HepG2 (cell line): ENCODE results near the gene NOL4L. TPM values are rescaled to one million over a fixed set of nuclear protein-coding genes. Genes with fewer than 3 reads are reported as not detected.

Source experiments
- BRF2 ChIP-seq: sonication (generic); formaldehyde crosslinking; IDR thresholded peaks from 2 replicates; pipeline ENCODE4 v1.8.1; 2022; ENCODE audit warnings: mild to moderate bottlenecking, missing genetic modification reagents
- CSRNP1 ChIP-seq: sonication (generic); formaldehyde crosslinking; IDR thresholded peaks from 2 replicates; pipeline ENCODE4 v1.8.1; 2023; ENCODE audit warnings: mild to moderate bottlenecking, missing genetic modification reagents
- KDM6A ChIP-seq: IDR thresholded peaks from 2 replicates; pipeline ENCODE4 v1.6.1; 2016; ENCODE audit warnings: low read depth
- MAF1 ChIP-seq: sonication (generic); formaldehyde crosslinking; IDR thresholded peaks from 2 replicates; pipeline ENCODE4 v1.5.0; 2020; ENCODE audit warnings: missing genetic modification reagents, borderline replicate concordance
- SKIL ChIP-seq: sonication (generic); formaldehyde crosslinking; IDR thresholded peaks from 2 replicates; pipeline ENCODE4 v1.8.0; 2022; ENCODE audit warnings: missing genetic modification reagents, mild to moderate bottlenecking, moderate library complexity, borderline replicate concordance
- TFE3 ChIP-seq: IDR thresholded peaks from 2 replicates; pipeline ENCODE4 v1.6.1; 2016
- THAP8 ChIP-seq: sonication (generic); formaldehyde crosslinking; IDR thresholded peaks from 2 replicates; pipeline ENCODE4 v1.5.1; 2020; ENCODE audit warnings: missing genetic modification reagents, mild to moderate bottlenecking, borderline replicate concordance
- XBP1 ChIP-seq: sonication (generic); formaldehyde crosslinking; IDR thresholded peaks from 2 replicates; pipeline ENCODE4 v1.5.0; 2020; ENCODE audit warnings: missing genetic modification reagents
- ZNF18 ChIP-seq: sonication (generic); formaldehyde crosslinking; IDR thresholded peaks from 2 replicates; pipeline ENCODE4 v1.8.0; 2022; ENCODE audit warnings: mild to moderate bottlenecking, missing genetic modification reagents; ENCODE audit not compliant: insufficient replicate concordance
- ZNF230 ChIP-seq: sonication (generic); formaldehyde crosslinking; IDR thresholded peaks from 2 replicates; pipeline ENCODE4 v1.4.0; 2020; ENCODE audit warnings: mild to moderate bottlenecking, missing genetic modification reagents
- ZNF512B ChIP-seq: sonication (generic); formaldehyde crosslinking; IDR thresholded peaks from 2 replicates; pipeline ENCODE4 v1.5.1; 2020; ENCODE audit warnings: missing genetic modification reagents, mild to moderate bottlenecking, borderline replicate concordance
- ZNF530 ChIP-seq: sonication (generic); formaldehyde crosslinking; IDR thresholded peaks from 2 replicates; pipeline ENCODE4 v1.5.0; 2020; ENCODE audit warnings: low read depth, mild to moderate bottlenecking, missing genetic modification reagents
- ZSCAN5A ChIP-seq: sonication (generic); formaldehyde crosslinking; IDR thresholded peaks from 2 replicates; pipeline ENCODE4 v1.8.0; 2022; ENCODE audit warnings: mild to moderate bottlenecking, missing genetic modification reagents, borderline replicate concordance
- polyA plus RNA-seq, 8 experiments: library from polyadenylated mRNA; depleted of rRNA in 3 of 8; stranded (reverse) in 7 of 8; unstranded in 1 of 8; fragments of >200 nt; fragmentation: Illumina TruSeq in 4 of 8; extraction: Trizol in 4 of 8; gene quantifications; 2 replicates each; pipeline versions ENCODE4 v1.2.1 to v1.2.3, GENCODE V29; 2011 to 2016; ENCODE audit warnings: low read depth in 4 of 8, missing spikeins in 1 of 8, mixed read lengths in 1 of 8; ENCODE audit not compliant: insufficient read depth in 1 of 8
- total RNA-seq, 5 experiments: library from RNA; depleted of rRNA; stranded (reverse); fragments of >200 nt; fragmentation: Illumina TruSeq; extraction: Trizol; gene quantifications; 2 replicates each; pipeline ENCODE4 v1.2.3, GENCODE V29; 2016; ENCODE audit warnings: low read depth in 1 of 5

NOL4L gene
- total and polyA plus RNA-seq, 2 of the 13 experiments (the other 11 are each of a cell fraction or from before 2014, with no cell fraction given) = 16.6 to 35.4 TPM

GRCh38 chr20:32543570-32544259, 41.4 kb downstream of the NOL4L start (continued):
- TF ChIP-seq ZSCAN5A (CRISPR knock-in tag) (no peak), MAF1 (CRISPR knock-in tag) (0 out of 2 replicates have a peak, but pooled peaks have one; percentile 76), TFE3 (CRISPR knock-in tag) (peak; percentile 93), ZNF530 (CRISPR knock-in tag) (no peak), CSRNP1 (CRISPR knock-in tag) (no peak), ZNF230 (CRISPR knock-in tag) (peak; percentile 94), THAP8 (CRISPR knock-in tag) (no peak), SKIL (CRISPR knock-in tag) (peak; percentile 99), BRF2 (CRISPR knock-in tag) (no peak), ZNF512B (peak; percentile 96), ZNF18 (peak; percentile 4), XBP1 (CRISPR knock-in tag) (no peak), KDM6A (CRISPR knock-in tag) (peak; percentile 97)
